GM23248 (cell line): ENCODE measurements around the gene COL11A2.

Experiments used
- EZH2 ChIP-seq: fragments of 200-600 bp; sonication (generic); IDR thresholded peaks from 2 replicates; pipeline ENCODE4 v1.6.1; 2018; ENCODE audit warnings: antibody characterized with exemption, mild to moderate bottlenecking; ENCODE audit not compliant: insufficient read depth, poor library complexity, severe bottlenecking
- EZH2phosphoT487 ChIP-seq: fragments of 200-600 bp; sonication (generic); IDR thresholded peaks from 2 replicates; pipeline ENCODE4 v1.6.1; 2018; ENCODE audit warnings: antibody characterized with exemption, moderate library complexity, mild to moderate bottlenecking, low read depth; ENCODE audit not compliant: insufficient read depth

DNA sequence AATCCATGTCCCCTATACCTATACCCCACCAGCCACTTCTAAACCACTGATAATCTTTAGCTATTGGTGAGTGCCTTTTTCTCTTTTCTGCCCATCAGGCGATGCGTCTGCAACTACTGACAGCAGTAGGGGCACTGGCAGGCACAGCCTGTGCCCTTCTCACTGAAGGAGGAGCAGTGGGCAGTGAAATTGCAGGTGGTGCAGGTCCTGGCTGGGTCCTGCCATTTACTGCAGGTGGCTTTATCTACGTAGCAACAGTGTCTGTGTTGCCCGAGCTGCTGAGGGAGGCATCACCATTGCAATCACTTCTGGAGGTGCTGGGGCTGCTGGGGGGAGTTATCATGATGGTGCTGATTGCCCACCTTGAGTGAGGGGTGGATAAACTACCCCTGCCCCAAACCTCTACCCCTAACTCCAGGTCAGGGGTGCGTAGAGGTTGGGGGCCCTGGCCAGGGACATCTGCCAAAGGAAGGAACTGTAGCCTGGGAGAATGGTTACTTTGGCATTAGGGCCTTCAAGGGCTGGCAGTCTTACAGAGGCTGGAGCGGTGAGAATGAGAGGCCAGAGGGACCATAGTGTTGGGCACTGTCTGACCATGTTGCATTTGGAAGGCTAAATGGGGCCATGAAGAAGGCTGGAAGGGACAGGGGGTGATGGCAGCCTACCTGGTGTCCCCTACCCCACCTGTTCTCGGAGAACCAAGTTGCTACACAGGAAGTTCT, 11.3 kb upstream of the COL11A2 start:
- no peak for TF ChIP-seq EZH2
- no peak for TF ChIP-seq EZH2phosphoT487
